Adipocyte (in vitro differentiated cells): Measurements from ENCODE around the gene PRMT2.
A peak's percentile ranks its signal among the peaks of the same experiment; 100 is the strongest.
"Not testable (repeated sequence)": the region's sequence is repeated elsewhere in the genome, so short reads cannot be mapped to it uniquely, and the experiment has no call there.

ENCODE experiments used
- DNase-seq: peaks from one replicate; pipeline ENCODE4 v3.0.0-alpha.2; 2015; ENCODE audit warnings: low read depth
- H3K27me3 ChIP-seq: replicated peaks from 2 replicates; pipeline ENCODE4 v1.7.0; 2013; ENCODE audit warnings: mild to moderate bottlenecking, low read length, moderate library complexity; ENCODE audit not compliant: control insufficient read depth, insufficient read depth
- H3K36me3 ChIP-seq: 2 replicates; pipeline ENCODE4 v1.7.0; 2013; ENCODE audit warnings: low read length, mild to moderate bottlenecking, moderate library complexity; ENCODE audit not compliant: control insufficient read depth, insufficient read depth, severe bottlenecking
- H3K4me1 ChIP-seq: 2 replicates; pipeline ENCODE4 v1.7.0; 2013; ENCODE audit warnings: mild to moderate bottlenecking, low read length, moderate library complexity; ENCODE audit not compliant: control insufficient read depth, insufficient read depth
- H3K4me3 ChIP-seq: 2 replicates; pipeline ENCODE4 v1.7.0; 2013; ENCODE audit warnings: mild to moderate bottlenecking, low read length, moderate library complexity
- H3K9ac ChIP-seq: 2 replicates; pipeline ENCODE4 v1.7.0; 2013; ENCODE audit warnings: mild to moderate bottlenecking, low read length, moderate library complexity
- H3K9me3 ChIP-seq: 2 replicates; pipeline ENCODE4 v1.7.0; 2013; ENCODE audit warnings: mild to moderate bottlenecking, low read length, moderate library complexity; ENCODE audit not compliant: control insufficient read depth

Gene PRMT2

DNA sequence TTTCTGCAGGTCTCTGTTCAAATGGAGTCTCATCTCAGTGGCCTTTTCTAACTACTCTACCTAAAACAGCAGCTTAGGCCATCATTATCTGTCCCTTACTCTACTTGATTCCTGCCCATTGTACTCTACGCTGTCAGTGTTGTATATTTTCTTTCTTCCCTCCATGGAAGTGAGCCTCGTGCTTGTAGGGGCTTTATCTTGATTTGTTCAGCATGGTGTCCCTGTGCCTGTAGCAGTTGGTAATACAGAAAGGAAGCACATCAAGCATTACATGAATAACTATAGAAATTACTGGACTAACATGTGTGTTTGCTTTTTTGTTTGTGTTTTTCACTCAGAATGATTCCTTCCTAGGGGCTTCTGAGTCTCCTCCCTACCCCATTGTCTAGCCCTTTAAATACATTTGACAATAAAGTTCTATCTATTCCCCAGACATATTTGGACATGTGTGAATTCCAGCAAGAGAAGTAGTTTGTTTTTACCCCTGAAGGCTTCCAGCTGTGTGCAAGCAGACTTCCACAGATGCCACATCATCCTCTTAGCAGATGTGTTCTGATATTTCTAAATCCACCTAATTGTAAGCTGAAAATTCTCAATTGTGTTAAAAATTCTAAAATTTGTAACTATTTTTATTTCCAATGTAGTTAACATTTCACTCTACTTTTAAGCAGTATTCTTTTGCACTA is 40.3 kb downstream of the PRMT2 start:
- H3K9me3 ChIP-seq = no peaks in the 10 kb centered on the region
- no peak overlapping the region for H3K4me3 ChIP-seq
- H3K9ac ChIP-seq = no peak overlapping the region
- peaks cover 8% of the 10 kb centered on the region for H3K27me3 ChIP-seq
- peak; percentile 51 for DNase-seq
- no peaks in the 10 kb centered on the region for H3K36me3 ChIP-seq
- H3K4me1 ChIP-seq = no peaks in the 10 kb centered on the region

DNA sequence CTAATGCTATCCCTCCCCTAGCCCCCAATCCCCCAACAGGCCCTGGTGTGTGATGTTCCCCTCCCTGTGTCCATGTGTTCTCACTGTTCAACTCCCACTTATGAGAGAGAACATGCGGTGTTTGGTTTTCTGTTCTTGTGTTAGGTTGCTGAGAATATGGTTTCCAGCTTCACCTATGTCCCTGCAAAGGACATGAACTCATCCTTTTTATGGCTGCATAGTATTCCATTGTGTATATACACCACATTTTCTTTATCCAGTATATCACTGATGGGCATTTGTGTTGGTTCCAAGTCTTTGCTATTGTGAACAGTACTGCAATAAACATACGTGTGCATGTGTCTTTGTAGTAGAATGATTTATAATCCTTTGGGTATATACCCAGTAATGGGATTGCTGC is 41.1 kb downstream of the PRMT2 start:
- not testable (repeated sequence) for H3K4me1 ChIP-seq, DNase-seq, H3K27me3 ChIP-seq, H3K36me3 ChIP-seq, H3K9me3 ChIP-seq, H3K9ac ChIP-seq, H3K4me3 ChIP-seq

DNA sequence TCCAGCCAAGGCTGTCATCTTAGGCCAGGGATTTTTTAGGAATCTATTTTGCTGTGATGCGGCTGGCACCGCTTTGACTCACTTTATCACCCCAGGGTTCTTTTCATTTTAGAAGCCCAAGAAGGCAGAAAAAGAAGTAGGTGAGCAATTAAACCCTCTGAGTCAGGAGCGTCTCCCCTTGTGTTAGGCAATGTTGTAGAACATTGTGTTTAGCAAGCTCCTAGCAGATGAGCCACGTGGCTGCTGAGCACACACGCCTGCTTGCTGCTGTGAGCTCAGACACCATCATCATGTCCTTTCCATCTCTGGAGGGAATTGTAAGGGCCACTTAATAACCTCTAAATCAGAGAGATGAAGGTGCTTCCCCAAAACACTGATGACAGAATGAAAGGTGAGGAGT is 46.1 kb downstream of the PRMT2 start:
- H3K4me1 ChIP-seq, H3K9ac ChIP-seq: not testable (repeated sequence)
- DNase-seq = peak; percentile 42

DNA sequence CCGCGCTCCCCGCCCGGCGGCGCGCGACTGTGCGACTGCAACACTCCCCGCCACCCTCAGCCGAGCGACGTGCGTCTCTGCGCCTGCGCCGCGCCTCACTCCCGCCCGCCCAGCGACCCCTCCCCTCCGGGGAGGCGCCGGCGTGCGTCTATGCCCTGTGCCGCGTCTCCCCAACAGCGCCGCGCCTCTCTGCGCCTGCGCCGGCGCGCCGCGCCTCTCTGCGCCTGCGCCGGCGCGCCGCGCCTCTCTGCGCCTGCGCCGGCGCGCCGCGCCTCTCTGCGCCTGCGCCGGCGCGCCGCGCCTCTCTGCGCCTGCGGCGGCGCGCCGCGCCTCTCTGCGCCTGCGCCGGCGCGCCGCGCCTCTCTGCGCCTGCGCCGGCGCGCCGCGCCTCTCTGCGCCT is 63.2 kb downstream of the PRMT2 start:
- not testable (repeated sequence) for DNase-seq, H3K9me3 ChIP-seq, H3K27me3 ChIP-seq, H3K4me3 ChIP-seq, H3K36me3 ChIP-seq, H3K4me1 ChIP-seq, H3K9ac ChIP-seq

More for the DNA sequence above, 46.1 kb downstream of the PRMT2 start:
- H3K4me3 ChIP-seq, H3K27me3 ChIP-seq, H3K9me3 ChIP-seq, H3K36me3 ChIP-seq: not testable (repeated sequence)

DNA sequence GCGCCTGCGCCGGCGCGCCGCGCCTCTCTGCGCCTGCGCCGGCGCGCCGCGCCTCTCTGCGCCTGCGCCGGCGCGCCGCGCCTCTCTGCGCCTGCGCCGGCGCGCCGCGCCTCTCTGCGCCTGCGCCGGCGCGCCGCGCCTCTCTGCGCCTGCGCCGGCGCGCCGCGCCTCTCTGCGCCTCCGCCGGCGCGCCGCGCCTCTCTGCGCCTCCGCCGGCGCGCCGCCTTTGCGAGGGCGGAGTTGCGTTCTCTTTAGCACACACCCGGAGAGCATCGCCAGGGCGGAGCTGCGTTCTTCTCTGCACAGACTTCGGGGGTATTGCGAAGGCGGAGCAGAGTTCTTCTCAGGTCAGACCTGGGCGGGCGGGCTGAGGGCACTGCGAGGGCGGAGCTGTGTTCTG is 63.6 kb downstream of the PRMT2 start:
- DNase-seq, H3K4me1 ChIP-seq, H3K9ac ChIP-seq, H3K36me3 ChIP-seq, H3K4me3 ChIP-seq, H3K9me3 ChIP-seq, H3K27me3 ChIP-seq: not testable (repeated sequence)
